ENCODE results near the gene PPM1D. TPM values are rescaled to one million over a fixed set of nuclear protein-coding genes. Genes with fewer than 3 reads are reported as not detected.
A peak's percentile ranks its signal among the peaks of the same experiment; 100 is the strongest.
"Not testable (repeated sequence)": the region's sequence is repeated elsewhere in the genome, so short reads cannot be mapped to it uniquely, and the experiment has no call there.

Gene PPM1D
- total RNA-seq, 1 donor from 2014 or later, result 17.9 TPM

DNA sequence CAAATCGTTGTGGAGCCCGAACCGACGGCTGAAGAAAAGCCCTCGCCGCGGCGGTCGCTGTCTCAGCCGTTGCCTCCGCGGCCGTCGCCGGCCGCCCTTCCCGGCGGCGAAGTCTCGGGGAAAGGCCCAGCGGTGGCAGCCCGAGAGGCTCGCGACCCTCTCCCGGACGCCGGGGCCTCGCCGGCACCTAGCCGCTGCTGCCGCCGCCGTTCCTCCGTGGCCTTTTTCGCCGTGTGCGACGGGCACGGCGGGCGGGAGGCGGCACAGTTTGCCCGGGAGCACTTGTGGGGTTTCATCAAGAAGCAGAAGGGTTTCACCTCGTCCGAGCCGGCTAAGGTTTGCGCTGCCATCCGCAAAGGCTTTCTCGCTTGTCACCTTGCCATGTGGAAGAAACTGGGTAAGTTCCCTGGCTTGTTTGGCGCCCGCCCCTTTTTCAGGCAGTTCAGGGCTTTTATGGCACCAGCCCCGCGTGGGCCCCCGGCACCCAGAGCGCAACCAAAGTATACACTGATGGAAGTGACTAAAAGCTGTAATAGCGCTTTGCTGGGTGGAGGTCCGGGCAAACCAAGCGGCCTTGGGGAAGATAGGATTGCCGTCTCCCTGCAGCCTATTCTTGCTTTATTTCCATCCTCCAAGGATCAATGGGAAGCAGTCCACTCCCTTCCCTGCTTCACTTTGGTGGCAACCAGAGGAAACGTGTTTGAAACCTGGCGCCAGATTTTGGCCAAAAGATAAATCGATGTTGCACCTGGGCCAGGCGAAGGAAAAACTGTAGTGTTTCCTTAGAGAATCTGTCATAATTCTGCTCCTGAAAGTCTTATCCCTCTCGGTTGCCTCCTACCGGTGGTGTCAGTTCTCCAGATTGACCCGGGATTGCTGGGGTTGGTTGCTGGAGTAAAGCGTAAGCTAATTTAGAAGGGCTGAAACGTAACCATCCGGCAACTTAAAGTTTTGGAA, 775 bp downstream of the PPM1D start:
- H3K4me3 Mint-ChIP-seq, result peak overlapping the region; percentile 95
- DNase-seq, result peak; percentile 90
- intact Hi-C loops (cut with micrococcal nuclease), result loop anchor here (1.0 to 5.0 kb wide), 5 partner anchors 38 to 1443 kb away; partner anchors contain the start of genes BCAS3, PRR11, SKA2 and USP32
- peaks cover 39% of the 10 kb centered on the region for H3K4me1 Mint-ChIP-seq
- peaks cover 12% of the 10 kb centered on the region for H3K36me3 Mint-ChIP-seq (ENCODE audit: low read depth)
- H3K27me3 Mint-ChIP-seq, result no peaks in the 10 kb centered on the region
- no peaks in the 10 kb centered on the region for H3K9me3 Mint-ChIP-seq
- H3K27ac Mint-ChIP-seq, result peak overlapping the region; percentile 98

- peaks cover 14% of the 10 kb centered on the region for H3K36me3 Mint-ChIP-seq (ENCODE audit: low read depth)
- peak overlapping the region; percentile 91 for H3K27ac Mint-ChIP-seq
- no peaks in the 10 kb centered on the region for H3K9me3 Mint-ChIP-seq
- peak; percentile 84 for DNase-seq
- intact Hi-C loops (cut with micrococcal nuclease), result loop anchor here (2.0 to 5.0 kb wide), 4 partner anchors 37 to 1444 kb away; partner anchors contain the start of genes PRR11, SKA2 and USP32
- H3K27me3 Mint-ChIP-seq, result no peaks in the 10 kb centered on the region
- H3K4me1 Mint-ChIP-seq, result peaks cover 41% of the 10 kb centered on the region
- H3K4me3 Mint-ChIP-seq, result peak overlapping the region; percentile 95
These were observed 1.7 kb downstream of the PPM1D start for GRCh38 chr17:60601447-60602384.

DNA sequence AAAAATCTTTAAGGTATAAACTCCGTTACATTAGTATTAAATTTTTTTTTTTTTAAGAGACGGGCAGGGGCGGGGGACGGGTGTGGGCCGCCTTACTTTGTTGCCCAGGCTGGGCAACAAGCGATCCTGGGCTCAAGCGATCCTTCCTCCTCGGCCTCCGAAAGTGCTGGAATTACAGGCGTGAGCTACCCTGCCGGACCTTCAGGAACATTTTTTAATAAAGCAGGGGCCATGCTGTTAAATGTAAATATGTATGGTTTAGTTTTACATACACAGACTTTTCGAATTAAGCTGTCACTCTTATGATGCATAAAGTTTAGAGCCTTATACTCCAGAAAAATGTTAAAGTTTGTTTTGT, 2.4 kb downstream of the PPM1D start:
- Mint-ChIP-seq H3K4me1 (peaks cover 41% of the 10 kb centered on the region), H3K9me3 (no peaks in the 10 kb centered on the region), H3K4me3 (peak overlapping the region; percentile 95), H3K27ac (no peak overlapping the region), H3K27me3 (no peaks in the 10 kb centered on the region), H3K36me3 (ENCODE audit: low read depth) (peaks cover 14% of the 10 kb centered on the region)
- DNase-seq, result no peak
- intact Hi-C loops (cut with micrococcal nuclease), result loop anchor here (5.0 kb wide), 1 partner anchor 1445 kb away; the partner anchor contains the start of genes PRR11 and SKA2

DNA sequence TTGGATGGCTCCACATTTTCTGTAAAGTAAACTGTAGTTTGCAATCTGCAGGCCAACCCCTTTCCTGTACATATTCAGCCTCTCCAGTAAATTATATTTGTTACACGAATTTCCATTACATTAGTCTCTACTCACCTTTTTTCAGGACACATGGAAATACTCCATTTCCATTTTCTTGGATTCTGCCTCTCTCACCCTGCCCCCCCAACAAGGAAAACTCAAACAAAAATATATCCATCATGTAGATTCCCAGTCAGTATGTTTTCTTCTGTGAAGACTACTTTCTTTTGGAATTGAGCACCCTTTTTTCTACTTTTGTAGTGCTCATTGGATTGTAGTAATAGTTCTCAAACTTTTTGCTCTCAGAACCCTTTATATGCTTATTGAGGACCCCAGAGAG, 2.9 kb downstream of the PPM1D start:
- Mint-ChIP-seq H3K4me3 (peak overlapping the region; percentile 95), H3K4me1 (peaks cover 41% of the 10 kb centered on the region), H3K27ac (no peak overlapping the region), H3K27me3 (no peaks in the 10 kb centered on the region), H3K9me3 (no peaks in the 10 kb centered on the region), H3K36me3 (ENCODE audit: low read depth) (peaks cover 16% of the 10 kb centered on the region)
- DNase-seq, result no peak
- intact Hi-C loops (cut with micrococcal nuclease), result loop anchor here (5.0 kb wide), 1 partner anchor 1446 kb away; the partner anchor contains the start of genes PRR11 and SKA2

GRCh38 chr17:60603477-60603876, 3.5 kb downstream of the PPM1D start:
- H3K27me3 Mint-ChIP-seq, DNase-seq, H3K9me3 Mint-ChIP-seq, H3K27ac Mint-ChIP-seq: not testable (repeated sequence)
- H3K36me3 Mint-ChIP-seq (ENCODE audit: low read depth), result peaks cover 16% of the 10 kb centered on the region
- H3K4me1 Mint-ChIP-seq, result peaks cover 35% of the 10 kb centered on the region
- intact Hi-C loops (cut with micrococcal nuclease), result loop anchor here (5.0 kb wide), 1 partner anchor 1446 kb away; the partner anchor contains the start of genes PRR11 and SKA2
- peak overlapping the region; percentile 12 for H3K4me3 Mint-ChIP-seq

GRCh38 chr17:60604686-60605334, 4.8 kb downstream of the PPM1D start:
- Mint-ChIP-seq H3K4me1 (peaks cover 28% of the 10 kb centered on the region), H3K36me3 (ENCODE audit: low read depth) (peaks cover 15% of the 10 kb centered on the region), H3K9me3 (no peaks in the 10 kb centered on the region), H3K4me3 (no peak overlapping the region), H3K27me3 (no peaks in the 10 kb centered on the region), H3K27ac (no peak overlapping the region)
- intact Hi-C loops (cut with micrococcal nuclease), result loop anchor here (5.0 kb wide), 1 partner anchor 1448 kb away; the partner anchor contains the start of genes PRR11 and SKA2
- no peak for DNase-seq

DNA sequence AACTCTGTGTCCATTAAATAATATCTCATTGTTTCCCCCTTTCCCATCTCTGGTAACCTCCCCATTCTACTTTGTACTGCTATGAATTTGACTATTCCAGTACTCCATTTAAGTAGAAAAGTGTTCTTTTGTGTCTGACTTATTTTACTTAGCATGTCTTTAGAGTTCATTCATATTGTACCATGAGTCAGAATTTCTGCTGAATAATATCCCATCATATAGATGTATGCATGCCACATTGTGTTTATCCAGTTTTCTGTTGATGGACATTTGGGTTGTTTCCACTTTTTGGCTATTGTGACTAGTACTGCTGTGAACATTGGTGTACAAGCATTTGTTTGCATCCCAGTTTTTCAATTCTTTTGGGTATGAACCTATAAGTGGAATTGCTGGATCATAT, 6.0 kb downstream of the PPM1D start:
- Mint-ChIP-seq H3K4me3 (no peak overlapping the region), H3K36me3 (ENCODE audit: low read depth) (peaks cover 12% of the 10 kb centered on the region), H3K27ac (no peak overlapping the region), H3K9me3 (no peaks in the 10 kb centered on the region), H3K27me3 (no peaks in the 10 kb centered on the region), H3K4me1 (peaks cover 28% of the 10 kb centered on the region)
- no peak for DNase-seq
- intact Hi-C loops (cut with micrococcal nuclease), result no loop called here

GRCh38 chr17:60610473-60610872, 10.5 kb downstream of the PPM1D start:
- Mint-ChIP-seq H3K9me3 (no peaks in the 10 kb centered on the region), H3K27ac (no peak overlapping the region), H3K27me3 (no peaks in the 10 kb centered on the region), H3K4me3 (no peak overlapping the region), H3K4me1 (peaks cover 5% of the 10 kb centered on the region), H3K36me3 (ENCODE audit: low read depth) (peaks cover 3% of the 10 kb centered on the region)
- intact Hi-C loops (cut with micrococcal nuclease), result no loop called here
- no peak for DNase-seq

DNA sequence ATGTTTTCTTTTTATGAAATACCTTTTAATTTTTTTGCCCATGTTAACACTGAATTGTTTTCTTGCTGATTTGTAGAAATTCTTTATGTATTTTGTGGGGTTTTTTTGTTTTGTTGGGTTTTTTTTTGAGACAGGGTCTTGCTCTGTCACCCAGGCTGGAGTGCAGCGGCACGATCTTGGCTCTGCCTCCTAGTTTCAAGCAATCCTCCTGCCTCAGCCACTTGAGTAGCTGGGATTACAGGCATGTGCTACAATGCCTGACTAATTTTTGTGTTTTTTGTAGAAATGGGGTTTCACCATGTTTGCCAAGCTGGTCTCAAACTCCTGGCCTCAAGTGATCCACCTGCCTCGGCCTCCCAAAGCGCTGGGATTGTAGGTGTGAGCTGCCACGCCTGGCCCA, 11.3 kb downstream of the PPM1D start:
- H3K9me3 Mint-ChIP-seq; DNase-seq; H3K27ac Mint-ChIP-seq; H3K27me3 Mint-ChIP-seq; H3K4me3 Mint-ChIP-seq; intact Hi-C loops (cut with micrococcal nuclease); H3K4me1 Mint-ChIP-seq; H3K36me3 Mint-ChIP-seq (ENCODE audit: low read depth): not testable (repeated sequence)

GRCh38 chr17:60613325-60613724, 13.3 kb downstream of the PPM1D start:
- Mint-ChIP-seq H3K27me3 (no peaks in the 10 kb centered on the region), H3K36me3 (ENCODE audit: low read depth) (peaks cover 4% of the 10 kb centered on the region), H3K4me3 (no peak overlapping the region), H3K27ac (no peak overlapping the region), H3K9me3 (no peaks in the 10 kb centered on the region), H3K4me1 (peaks cover 4% of the 10 kb centered on the region)
- intact Hi-C loops (cut with micrococcal nuclease), result no loop called here
- no peak for DNase-seq

DNA sequence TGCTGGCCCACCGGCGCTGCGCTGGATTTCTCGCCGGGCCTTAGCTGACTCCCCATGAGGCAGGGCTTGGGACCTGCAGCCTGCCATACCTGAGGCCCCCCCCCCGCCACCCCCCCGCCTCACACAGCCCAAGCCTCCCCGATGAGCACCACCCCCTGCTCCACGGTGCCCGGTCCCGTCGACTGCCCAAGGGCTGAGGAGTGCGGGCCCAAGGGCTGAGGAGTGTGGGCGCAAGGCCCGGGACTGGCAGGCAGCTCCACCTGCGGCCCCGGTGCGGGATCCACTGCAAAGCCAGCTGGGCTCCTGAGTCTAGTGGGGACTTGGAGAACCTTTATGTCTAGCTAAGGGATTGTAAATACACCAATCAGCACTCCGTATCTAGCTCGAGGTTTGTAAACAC, 13.8 kb downstream of the PPM1D start:
- DNase-seq; H3K36me3 Mint-ChIP-seq (ENCODE audit: low read depth); H3K4me3 Mint-ChIP-seq; H3K27me3 Mint-ChIP-seq; H3K4me1 Mint-ChIP-seq; intact Hi-C loops (cut with micrococcal nuclease); H3K27ac Mint-ChIP-seq; H3K9me3 Mint-ChIP-seq: not testable (repeated sequence)

DNA sequence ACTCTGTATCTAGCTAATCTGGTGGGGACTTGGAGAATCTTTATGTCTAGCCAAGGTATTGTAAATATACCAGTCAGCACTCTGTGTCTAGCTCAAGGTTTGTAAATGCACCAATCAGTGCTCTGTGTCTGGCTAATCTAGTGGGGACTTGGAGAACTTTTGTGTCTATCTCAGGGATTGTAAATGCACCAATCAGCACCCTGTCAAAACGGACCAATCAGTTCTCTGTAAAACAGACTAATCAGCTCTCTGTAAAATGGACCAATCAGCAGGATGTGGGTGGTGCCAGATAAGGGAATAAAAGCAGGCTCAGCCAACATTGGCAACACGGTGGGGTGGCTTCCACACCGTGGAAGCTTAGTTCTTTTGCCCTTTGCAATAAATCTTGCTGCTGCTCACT, 14.3 kb downstream of the PPM1D start:
- DNase-seq; intact Hi-C loops (cut with micrococcal nuclease); H3K4me3 Mint-ChIP-seq; H3K27me3 Mint-ChIP-seq; H3K36me3 Mint-ChIP-seq (ENCODE audit: low read depth); H3K27ac Mint-ChIP-seq; H3K9me3 Mint-ChIP-seq: not testable (repeated sequence)
- peaks cover 11% of the 10 kb centered on the region for H3K4me1 Mint-ChIP-seq

DNA sequence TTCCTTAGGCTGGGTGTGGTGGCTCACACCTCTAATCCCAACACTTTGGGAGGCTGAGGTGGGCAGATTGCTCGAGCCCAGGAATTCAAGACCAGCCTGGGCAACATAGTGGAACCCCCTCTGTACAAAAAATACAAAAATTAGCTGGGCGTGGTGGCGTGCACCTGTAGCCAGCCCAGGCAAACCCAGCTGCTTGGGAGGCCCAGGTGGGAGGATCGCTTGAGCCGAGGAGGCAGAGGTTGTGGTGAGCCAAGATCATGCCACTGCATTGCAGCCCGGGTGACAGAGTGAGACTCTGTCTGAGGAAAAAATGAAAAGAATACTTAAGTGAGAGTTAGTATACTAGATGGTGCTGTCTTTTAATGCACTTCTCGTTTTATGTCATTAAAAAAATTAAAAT, 15.1 kb downstream of the PPM1D start:
- no peaks in the 10 kb centered on the region for H3K27me3 Mint-ChIP-seq
- H3K4me3 Mint-ChIP-seq, result no peak overlapping the region
- peaks cover 11% of the 10 kb centered on the region for H3K4me1 Mint-ChIP-seq
- H3K9me3 Mint-ChIP-seq, result no peaks in the 10 kb centered on the region
- intact Hi-C loops (cut with micrococcal nuclease), result no loop called here
- H3K36me3 Mint-ChIP-seq (ENCODE audit: low read depth), result peaks cover 4% of the 10 kb centered on the region
- H3K27ac Mint-ChIP-seq, result no peak overlapping the region
- no peak for DNase-seq
